Mammary epithelial cell (primary cell): ENCODE results near the gene CXCR6.

Experiments
- CTCF ChIP-seq, 2 donors: IDR thresholded peaks in 1 of 2; conservative IDR thresholded peaks in 1 of 2; 2 replicates each; pipeline ENCODE4 v1.5.1; 2011 to 2012; ENCODE audit warnings: inconsistent platforms in 2 of 2, low read length in 2 of 2, mild to moderate bottlenecking in 2 of 2, control low read depth in 1 of 2, low read depth in 1 of 2; ENCODE audit not compliant: insufficient read depth in 1 of 2; ENCODE audit errors: extremely low read depth in 1 of 2
- EZH2 ChIP-seq: IDR thresholded peaks from 2 replicates; pipeline ENCODE4 v1.6.1; 2012; ENCODE audit warnings: low read length, inconsistent platforms, borderline replicate concordance

GRCh38 chr3:45936261-45936660 is 7.0 kb upstream of the CXCR6 start:
- no peak for TF ChIP-seq CTCF (conservative IDR thresholded peaks at IDR 0.05 in 1 of 2, IDR thresholded peaks at IDR 0.05 in 1 of 2; ENCODE audit: extremely low read depth in 1 of 2, insufficient read depth in 1 of 2, low read depth in 1 of 2, low read length in 2 of 2)
- no peak for TF ChIP-seq EZH2
